Fibroblast of villous mesenchyme (primary cell): ENCODE data around the gene PHYH. TPM values are rescaled to one million over a fixed set of nuclear protein-coding genes. Genes with fewer than 3 reads are reported as not detected.

Experiments used
- DNase-seq: peaks from one replicate; pipeline ENCODE4 v3.0.0-alpha.2; 2010; ENCODE audit warnings: low read depth
- H3K4me3 ChIP-seq: 2 replicates; pipeline ENCODE4 v1.5.1; 2011; ENCODE audit warnings: low read depth, mild to moderate bottlenecking, low read length
- CTCF ChIP-seq: IDR thresholded peaks from 2 replicates; pipeline ENCODE4 v1.5.1; 2012; ENCODE audit warnings: low read depth, mild to moderate bottlenecking, low read length; ENCODE audit not compliant: insufficient read depth
- total RNA-seq: library from RNA; depleted of rRNA; stranded (reverse); fragments of >200 nt; gene quantifications from 2 replicates; pipeline ENCODE4 v1.2.3, GENCODE V29; 2012

Gene PHYH
- 14.5 and 16.0 TPM in 2 replicates for total RNA-seq

DNA sequence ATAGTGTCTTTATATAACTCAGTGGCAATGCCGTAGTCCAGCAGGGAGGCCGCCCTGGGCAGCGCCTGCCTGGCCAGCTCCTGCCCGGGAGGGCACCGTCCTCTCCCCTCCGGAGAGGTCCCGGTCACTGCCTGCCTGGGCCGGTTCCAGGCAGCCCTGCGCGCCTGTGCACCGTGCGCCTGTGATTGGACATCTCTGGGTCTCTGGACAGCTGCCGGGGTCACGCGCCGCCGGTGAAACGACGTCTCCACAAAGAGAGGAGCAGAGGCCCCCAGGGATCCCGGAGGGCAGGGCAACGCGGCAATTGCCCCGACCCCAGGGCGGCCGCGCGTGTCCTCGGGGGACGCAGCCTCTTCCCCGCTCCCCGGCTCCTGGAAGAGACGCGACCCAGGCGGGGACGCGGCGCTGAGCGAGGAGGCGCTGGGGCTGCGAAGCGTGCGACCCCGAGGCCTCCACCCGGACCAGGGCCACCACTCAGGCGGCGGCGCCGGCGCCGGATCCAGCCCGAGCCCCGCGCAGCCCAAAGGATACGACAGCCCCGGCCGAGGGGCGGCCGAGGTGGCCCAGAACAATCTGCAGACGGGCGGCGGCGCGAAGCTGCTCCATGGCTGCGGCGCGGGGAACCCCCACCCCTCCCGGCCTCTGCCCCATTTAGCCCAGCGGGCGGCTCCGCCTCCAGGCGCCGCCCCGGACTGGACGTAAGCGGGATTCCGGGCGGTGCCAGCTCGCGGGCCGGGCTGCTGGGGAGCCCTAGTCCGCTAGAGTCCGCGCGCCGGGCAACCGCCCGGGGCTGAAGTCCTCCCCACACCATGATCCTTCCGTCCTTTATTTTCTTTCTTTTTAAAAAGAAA is at the start of gene PHYH:
Gene PHYH (minus strand): TSS at position 628 of the 851 bp plus-strand sequence. CDS start 22 bp downstream, at position 606.
- peak within 1 kb of the TSS; percentile 69 for H3K4me3 ChIP-seq
- no peak for TF ChIP-seq CTCF
- peak; percentile 84 for DNase-seq

- TF ChIP-seq CTCF, result peak; percentile 1
- DNase-seq, result peak; percentile 70
These were observed 48.6 kb upstream of the PHYH start, which contains the start of gene SEPHS1 for GRCh38 chr10:13348216-13349017. TSS of gene SEPHS1 (minus strand) at chr10:13348293. CDS start at chr10:13344950, 3,343 bp downstream.

DNA sequence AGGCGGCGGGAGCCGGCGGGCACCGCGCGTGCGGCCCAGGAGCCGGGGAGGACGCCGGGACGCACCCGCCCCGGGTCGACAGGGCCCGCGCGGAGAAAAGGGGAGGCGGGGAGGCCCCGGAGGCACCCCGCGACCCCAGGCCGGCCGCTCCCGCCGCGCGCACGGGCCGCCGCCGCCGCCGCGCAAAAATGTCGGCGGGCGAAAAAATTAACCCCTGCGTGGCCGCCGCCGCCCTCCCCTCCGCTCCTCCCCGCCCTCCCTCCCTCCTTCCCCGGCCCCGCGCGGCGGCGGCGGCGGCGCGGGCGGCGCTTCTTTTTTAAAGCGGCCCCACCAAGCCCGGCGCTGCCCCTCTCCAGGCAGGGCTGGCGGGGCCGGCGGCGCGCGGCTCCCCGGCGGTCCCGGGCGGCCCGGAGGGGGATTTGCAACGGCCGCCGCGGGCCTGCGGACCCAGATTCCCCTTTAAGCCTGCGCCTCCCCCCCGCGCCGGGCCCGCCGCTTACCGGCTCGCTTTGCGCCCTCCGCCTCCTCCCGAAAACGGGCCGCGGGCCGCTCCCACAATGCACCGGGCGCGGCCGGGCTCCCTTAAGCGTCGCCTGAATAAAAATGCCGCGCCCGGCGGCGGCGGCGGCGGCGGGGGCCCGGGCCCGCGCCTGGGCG is 47.8 kb upstream of the PHYH start:
- peak overlapping the region; percentile 72 for H3K4me3 ChIP-seq
- peak; percentile 81 for DNase-seq
- TF ChIP-seq CTCF, result no peak

More at GRCh38 chr10:13348216-13349017, 48.6 kb upstream of the PHYH start, which contains the start of gene SEPHS1:
- peak within 1 kb of the TSS; percentile 72 for H3K4me3 ChIP-seq

- no peak for TF ChIP-seq CTCF
- peak; percentile 17 for DNase-seq
- peak overlapping the region; percentile 72 for H3K4me3 ChIP-seq
These were observed 47.2 kb upstream of the PHYH start for GRCh38 chr10:13347043-13347499.

- H3K4me3 ChIP-seq, result peak overlapping the region; percentile 72
- no peak for TF ChIP-seq CTCF
- DNase-seq, result peak; percentile 78
These were observed 46.6 kb upstream of the PHYH start for GRCh38 chr10:13346283-13347042.
